ENCODE measurements around the gene HMCN2.

HMCN2 gene

GRCh38 chr9:130291474-130291873, 25.9 kb downstream of the HMCN2 start:
- no peaks in the 10 kb centered on the region for H3K4me1 ChIP-seq (ENCODE audit: control insufficient read depth, insufficient read depth, low read length, unreplicated experiment)
- no peak overlapping the region for H2AFZ ChIP-seq (ENCODE audit: low read length, unreplicated experiment)
- no peak overlapping the region for H3K4me3 ChIP-seq (ENCODE audit: low read depth, low read length)
- no peaks in the 10 kb centered on the region for H3K36me3 ChIP-seq (ENCODE audit: insufficient read depth, low read length)
- H3K27me3 ChIP-seq (ENCODE audit: insufficient read depth, low read length), result peaks cover 84% of the 10 kb centered on the region
- no peaks in the 10 kb centered on the region for H3K79me2 ChIP-seq (ENCODE audit: control insufficient read depth, insufficient read depth, low read length, unreplicated experiment)
- no peak overlapping the region for H3K27ac ChIP-seq (ENCODE audit: low read depth, low read length)

GRCh38 chr9:130292106-130292505, 26.5 kb downstream of the HMCN2 start:
- H3K79me2 ChIP-seq (ENCODE audit: control insufficient read depth, insufficient read depth, low read length, unreplicated experiment), result no peaks in the 10 kb centered on the region
- H3K4me1 ChIP-seq (ENCODE audit: control insufficient read depth, insufficient read depth, low read length, unreplicated experiment), result no peaks in the 10 kb centered on the region
- no peak overlapping the region for H3K4me3 ChIP-seq (ENCODE audit: low read depth, low read length)
- H3K36me3 ChIP-seq (ENCODE audit: insufficient read depth, low read length), result no peaks in the 10 kb centered on the region
- no peak overlapping the region for H2AFZ ChIP-seq (ENCODE audit: low read length, unreplicated experiment)
- H3K27ac ChIP-seq (ENCODE audit: low read depth, low read length), result no peak overlapping the region
- peaks cover 84% of the 10 kb centered on the region for H3K27me3 ChIP-seq (ENCODE audit: insufficient read depth, low read length)

GRCh38 chr9:130294664-130295063, 29.1 kb downstream of the HMCN2 start:
- Histone ChIP-seq H3K4me3 (ENCODE audit: low read depth, low read length) (no peak overlapping the region), H2AFZ (ENCODE audit: low read length, unreplicated experiment) (no peak overlapping the region), H3K36me3 (ENCODE audit: insufficient read depth, low read length) (no peaks in the 10 kb centered on the region), H3K27ac (ENCODE audit: low read depth, low read length) (no peak overlapping the region), H3K27me3 (ENCODE audit: insufficient read depth, low read length) (peaks cover 63% of the 10 kb centered on the region), H3K4me1 (ENCODE audit: control insufficient read depth, insufficient read depth, low read length, unreplicated experiment) (no peaks in the 10 kb centered on the region), H3K79me2 (ENCODE audit: control insufficient read depth, insufficient read depth, low read length, unreplicated experiment) (no peaks in the 10 kb centered on the region)

GRCh38 chr9:130295431-130295830, 29.9 kb downstream of the HMCN2 start:
- Histone ChIP-seq H3K4me3 (ENCODE audit: low read depth, low read length) (no peak overlapping the region), H3K36me3 (ENCODE audit: insufficient read depth, low read length) (no peaks in the 10 kb centered on the region), H3K4me1 (ENCODE audit: control insufficient read depth, insufficient read depth, low read length, unreplicated experiment) (no peaks in the 10 kb centered on the region), H3K79me2 (ENCODE audit: control insufficient read depth, insufficient read depth, low read length, unreplicated experiment) (no peaks in the 10 kb centered on the region), H3K27ac (ENCODE audit: low read depth, low read length) (no peak overlapping the region), H3K27me3 (ENCODE audit: insufficient read depth, low read length) (peaks cover 56% of the 10 kb centered on the region), H2AFZ (ENCODE audit: low read length, unreplicated experiment) (no peak overlapping the region)

GRCh38 chr9:130295945-130296782, 30.6 kb downstream of the HMCN2 start:
- H3K4me3 ChIP-seq (ENCODE audit: low read depth, low read length), result no peak overlapping the region
- no peaks in the 10 kb centered on the region for H3K36me3 ChIP-seq (ENCODE audit: insufficient read depth, low read length)
- peaks cover 3% of the 10 kb centered on the region for H3K4me1 ChIP-seq (ENCODE audit: control insufficient read depth, insufficient read depth, low read length, unreplicated experiment)
- H2AFZ ChIP-seq (ENCODE audit: low read length, unreplicated experiment), result no peak overlapping the region
- peaks cover 54% of the 10 kb centered on the region for H3K27me3 ChIP-seq (ENCODE audit: insufficient read depth, low read length)
- no peak overlapping the region for H3K27ac ChIP-seq (ENCODE audit: low read depth, low read length)
- no peaks in the 10 kb centered on the region for H3K79me2 ChIP-seq (ENCODE audit: control insufficient read depth, insufficient read depth, low read length, unreplicated experiment)

GRCh38 chr9:130296783-130297055, 31.2 kb downstream of the HMCN2 start:
- Histone ChIP-seq H3K4me1 (ENCODE audit: control insufficient read depth, insufficient read depth, low read length, unreplicated experiment) (peaks cover 8% of the 10 kb centered on the region), H3K27me3 (ENCODE audit: insufficient read depth, low read length) (peaks cover 48% of the 10 kb centered on the region), H3K4me3 (ENCODE audit: low read depth, low read length) (no peak overlapping the region), H2AFZ (ENCODE audit: low read length, unreplicated experiment) (no peak overlapping the region), H3K36me3 (ENCODE audit: insufficient read depth, low read length) (no peaks in the 10 kb centered on the region), H3K79me2 (ENCODE audit: control insufficient read depth, insufficient read depth, low read length, unreplicated experiment) (no peaks in the 10 kb centered on the region), H3K27ac (ENCODE audit: low read depth, low read length) (no peak overlapping the region)

- no peak overlapping the region for H3K4me3 ChIP-seq (ENCODE audit: low read depth, low read length)
- no peak overlapping the region for H3K27ac ChIP-seq (ENCODE audit: low read depth, low read length)
- H3K27me3 ChIP-seq (ENCODE audit: insufficient read depth, low read length), result peaks cover 45% of the 10 kb centered on the region
- H3K36me3 ChIP-seq (ENCODE audit: insufficient read depth, low read length), result no peaks in the 10 kb centered on the region
- H2AFZ ChIP-seq (ENCODE audit: low read length, unreplicated experiment), result no peak overlapping the region
- peaks cover 10% of the 10 kb centered on the region for H3K4me1 ChIP-seq (ENCODE audit: control insufficient read depth, insufficient read depth, low read length, unreplicated experiment)
- no peaks in the 10 kb centered on the region for H3K79me2 ChIP-seq (ENCODE audit: control insufficient read depth, insufficient read depth, low read length, unreplicated experiment)
Measured at GRCh38 chr9:130297371-130297770, 31.8 kb downstream of the HMCN2 start.

GRCh38 chr9:130298662-130299279, 33.2 kb downstream of the HMCN2 start:
- Histone ChIP-seq H3K27ac (ENCODE audit: low read depth, low read length) (no peak overlapping the region), H3K36me3 (ENCODE audit: insufficient read depth, low read length) (no peaks in the 10 kb centered on the region), H2AFZ (ENCODE audit: low read length, unreplicated experiment) (no peak overlapping the region), H3K27me3 (ENCODE audit: insufficient read depth, low read length) (peaks cover 37% of the 10 kb centered on the region), H3K4me3 (ENCODE audit: low read depth, low read length) (no peak overlapping the region), H3K4me1 (ENCODE audit: control insufficient read depth, insufficient read depth, low read length, unreplicated experiment) (peaks cover 10% of the 10 kb centered on the region), H3K79me2 (ENCODE audit: control insufficient read depth, insufficient read depth, low read length, unreplicated experiment) (no peaks in the 10 kb centered on the region)

GRCh38 chr9:130299785-130300615, 34.4 kb downstream of the HMCN2 start:
- Histone ChIP-seq H3K27ac (ENCODE audit: low read depth, low read length) (no peak overlapping the region), H3K79me2 (ENCODE audit: control insufficient read depth, insufficient read depth, low read length, unreplicated experiment) (no peaks in the 10 kb centered on the region), H3K4me3 (ENCODE audit: low read depth, low read length) (no peak overlapping the region), H3K27me3 (ENCODE audit: insufficient read depth, low read length) (peaks cover 35% of the 10 kb centered on the region), H3K4me1 (ENCODE audit: control insufficient read depth, insufficient read depth, low read length, unreplicated experiment) (peaks cover 10% of the 10 kb centered on the region), H3K36me3 (ENCODE audit: insufficient read depth, low read length) (no peaks in the 10 kb centered on the region), H2AFZ (ENCODE audit: low read length, unreplicated experiment) (no peak overlapping the region)

GRCh38 chr9:130300739-130301138, 35.2 kb downstream of the HMCN2 start:
- Histone ChIP-seq H2AFZ (ENCODE audit: low read length, unreplicated experiment) (no peak overlapping the region), H3K27me3 (ENCODE audit: insufficient read depth, low read length) (peaks cover 39% of the 10 kb centered on the region), H3K79me2 (ENCODE audit: control insufficient read depth, insufficient read depth, low read length, unreplicated experiment) (no peaks in the 10 kb centered on the region), H3K4me3 (ENCODE audit: low read depth, low read length) (no peak overlapping the region), H3K4me1 (ENCODE audit: control insufficient read depth, insufficient read depth, low read length, unreplicated experiment) (peaks cover 10% of the 10 kb centered on the region), H3K36me3 (ENCODE audit: insufficient read depth, low read length) (no peaks in the 10 kb centered on the region), H3K27ac (ENCODE audit: low read depth, low read length) (no peak overlapping the region)
